ENCODE measurements around the gene GNG10.

GNG10 gene

GRCh38 chr9:111632695-111633388 lies 28.6 kb upstream of the GNG10 start:
- in situ Hi-C loops (cut with MboI; ENCODE audit: low pct_unique_long_range_greater_than_20kb, low sequenced_read_pairs, unreplicated experiment), result no loop called here
- TF ChIP-seq CTCF (IDR thresholded peaks at IDR 0.05; ENCODE audit: extremely low read depth, insufficient read depth, missing control alignments), result no peak
- no peak for DNase-seq (ENCODE audit: low spot score)

GRCh38 chr9:111633389-111633736 lies 28.0 kb upstream of the GNG10 start:
- no peak for DNase-seq (ENCODE audit: low spot score)
- no peak for TF ChIP-seq CTCF (IDR thresholded peaks at IDR 0.05; ENCODE audit: extremely low read depth, insufficient read depth, missing control alignments)
- in situ Hi-C loops (cut with MboI; ENCODE audit: low pct_unique_long_range_greater_than_20kb, low sequenced_read_pairs, unreplicated experiment), result no loop called here

- no peak for TF ChIP-seq CTCF (IDR thresholded peaks at IDR 0.05; ENCODE audit: extremely low read depth, insufficient read depth, missing control alignments)
- in situ Hi-C loops (cut with MboI; ENCODE audit: low pct_unique_long_range_greater_than_20kb, low sequenced_read_pairs, unreplicated experiment), result no loop called here
- no peak for DNase-seq (ENCODE audit: low spot score)
Measured at GRCh38 chr9:111634860-111635259, 26.5 kb upstream of the GNG10 start.

GRCh38 chr9:111637421-111637950 lies 23.9 kb upstream of the GNG10 start:
- in situ Hi-C loops (cut with MboI; ENCODE audit: low pct_unique_long_range_greater_than_20kb, low sequenced_read_pairs, unreplicated experiment), result no loop called here
- no peak for TF ChIP-seq CTCF (IDR thresholded peaks at IDR 0.05; ENCODE audit: extremely low read depth, insufficient read depth, missing control alignments)
- no peak for DNase-seq (ENCODE audit: low spot score)

- no peak for TF ChIP-seq CTCF (IDR thresholded peaks at IDR 0.05; ENCODE audit: extremely low read depth, insufficient read depth, missing control alignments)
- in situ Hi-C loops (cut with MboI; ENCODE audit: low pct_unique_long_range_greater_than_20kb, low sequenced_read_pairs, unreplicated experiment), result no loop called here
- no peak for DNase-seq (ENCODE audit: low spot score)
Measured at GRCh38 chr9:111644195-111644772, 17.1 kb upstream of the GNG10 start.

GRCh38 chr9:111645806-111646205 lies 15.6 kb upstream of the GNG10 start:
- in situ Hi-C loops (cut with MboI; ENCODE audit: low pct_unique_long_range_greater_than_20kb, low sequenced_read_pairs, unreplicated experiment), result no loop called here
- no peak for DNase-seq (ENCODE audit: low spot score)
- no peak for TF ChIP-seq CTCF (IDR thresholded peaks at IDR 0.05; ENCODE audit: extremely low read depth, insufficient read depth, missing control alignments)
